RWPE2 (cell line): Measurements from ENCODE around the gene GPBAR1.

Experiments used
- ATAC-seq: fragments of 200-7000 bp; cut with Tn5 transposase; 3 replicates; pipeline ENCODE4 v1.9.1; 2021; ENCODE audit warnings: low read depth
- DNase-seq: peaks from one replicate; pipeline ENCODE4 v3.0.0-alpha.2; 2020; ENCODE audit warnings: low spot score
- H3K27ac ChIP-seq: fragments of 450-650 bp; 2 replicates; pipeline ENCODE4 v1.5.1; 2017; ENCODE audit warnings: mild to moderate bottlenecking; ENCODE audit not compliant: poor library complexity, severe bottlenecking
- H3K27me3 ChIP-seq: fragments of 250-450 bp; sonication (Bioruptor Pico); 2 replicates; pipeline ENCODE4 v1.5.1; 2021; ENCODE audit warnings: mild to moderate bottlenecking, moderate library complexity; ENCODE audit not compliant: insufficient read depth, poor library complexity, severe bottlenecking
- H3K36me3 ChIP-seq: fragments of 250-450 bp; sonication (Bioruptor Pico); 2 replicates; pipeline ENCODE4 v1.5.1; 2020; ENCODE audit warnings: low read depth, mild to moderate bottlenecking, moderate library complexity
- H3K4me1 ChIP-seq: fragments of 250-450 bp; sonication (Bioruptor Pico); 2 replicates; pipeline ENCODE4 v1.5.1; 2021; ENCODE audit warnings: mild to moderate bottlenecking, moderate library complexity; ENCODE audit not compliant: insufficient read depth, poor library complexity, severe bottlenecking
- H3K4me3 ChIP-seq: fragments of 250-450 bp; sonication (Bioruptor Pico); 2 replicates; pipeline ENCODE4 v1.5.1; 2021; ENCODE audit warnings: mild to moderate bottlenecking, moderate library complexity; ENCODE audit not compliant: severe bottlenecking
- H3K9me3 ChIP-seq: fragments of 250-450 bp; sonication (Bioruptor Pico); 2 replicates; pipeline ENCODE4 v1.5.1; 2021; ENCODE audit warnings: mild to moderate bottlenecking, moderate library complexity; ENCODE audit not compliant: severe bottlenecking
- CTCF ChIP-seq: fragments of 450-650 bp; IDR thresholded peaks from one replicate; pipeline ENCODE4 v1.5.1; 2017; ENCODE audit warnings: mild to moderate bottlenecking, moderate library complexity; ENCODE audit not compliant: poor library complexity, severe bottlenecking

Gene GPBAR1

GRCh38 chr2:218264773-218265561 lies 4.2 kb downstream of the GPBAR1 start:
- ATAC-seq (no peak), DNase-seq (no peak)
- Histone ChIP-seq H3K4me3 (no peak overlapping the region), H3K27me3 (no peaks in the 10 kb centered on the region), H3K9me3 (no peaks in the 10 kb centered on the region), H3K4me1 (no peaks in the 10 kb centered on the region), H3K36me3 (peaks cover 18% of the 10 kb centered on the region), H3K27ac (no peak overlapping the region)
- no peak for TF ChIP-seq CTCF

- Histone ChIP-seq H3K9me3 (no peaks in the 10 kb centered on the region), H3K4me1 (no peaks in the 10 kb centered on the region)
Measured at GRCh38 chr2:218265626-218266025, 4.8 kb downstream of the GPBAR1 start.

GRCh38 chr2:218266316-218266979 lies 5.6 kb downstream of the GPBAR1 start:
- no peak for ATAC-seq
- no peak for TF ChIP-seq CTCF
- H3K36me3 ChIP-seq = peaks cover 18% of the 10 kb centered on the region

More at GRCh38 chr2:218265626-218266025, 4.8 kb downstream of the GPBAR1 start:
- Histone ChIP-seq H3K27ac (no peak overlapping the region), H3K27me3 (no peaks in the 10 kb centered on the region), H3K36me3 (peaks cover 18% of the 10 kb centered on the region), H3K4me3 (no peak overlapping the region)
- no peak for DNase-seq
- no peak for ATAC-seq
- no peak for TF ChIP-seq CTCF

GRCh38 chr2:218267259-218267658 lies 6.4 kb downstream of the GPBAR1 start:
- no peak for DNase-seq
- TF ChIP-seq CTCF = no peak
- no peak overlapping the region for H3K4me3 ChIP-seq
- no peaks in the 10 kb centered on the region for H3K9me3 ChIP-seq
- H3K27ac ChIP-seq = no peak overlapping the region
- H3K36me3 ChIP-seq = peaks cover 26% of the 10 kb centered on the region
- H3K27me3 ChIP-seq = no peaks in the 10 kb centered on the region
- peaks cover 10% of the 10 kb centered on the region for H3K4me1 ChIP-seq
- ATAC-seq = no peak

More at GRCh38 chr2:218266316-218266979, 5.6 kb downstream of the GPBAR1 start:
- Histone ChIP-seq H3K4me3 (no peak overlapping the region), H3K27me3 (no peaks in the 10 kb centered on the region), H3K9me3 (no peaks in the 10 kb centered on the region), H3K27ac (no peak overlapping the region), H3K4me1 (peaks cover 2% of the 10 kb centered on the region)
- DNase-seq = no peak
